Measurements from ENCODE around the gene PCDH9.

DNA sequence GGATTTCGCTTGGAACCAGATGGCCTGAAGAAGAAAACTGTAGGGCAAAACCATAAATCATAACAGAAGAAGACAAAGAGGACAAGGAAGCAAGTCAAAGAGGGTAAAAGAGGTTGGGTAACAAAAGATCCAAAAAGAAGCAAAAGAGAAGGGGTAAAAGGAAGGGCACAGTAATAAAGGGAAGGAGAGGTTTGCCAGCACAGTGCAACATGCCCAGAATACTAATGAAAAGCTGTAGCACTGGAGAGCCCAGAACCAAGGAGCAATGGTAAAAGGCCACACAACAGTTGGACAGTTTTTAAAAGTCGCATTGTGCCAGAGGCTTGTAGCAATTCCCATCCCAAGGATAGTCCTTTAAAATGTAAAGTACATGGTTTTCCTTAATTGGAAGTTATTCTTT is 506.6 kb downstream of the PCDH9 start:
- TF ChIP-seq, protein P1, sequence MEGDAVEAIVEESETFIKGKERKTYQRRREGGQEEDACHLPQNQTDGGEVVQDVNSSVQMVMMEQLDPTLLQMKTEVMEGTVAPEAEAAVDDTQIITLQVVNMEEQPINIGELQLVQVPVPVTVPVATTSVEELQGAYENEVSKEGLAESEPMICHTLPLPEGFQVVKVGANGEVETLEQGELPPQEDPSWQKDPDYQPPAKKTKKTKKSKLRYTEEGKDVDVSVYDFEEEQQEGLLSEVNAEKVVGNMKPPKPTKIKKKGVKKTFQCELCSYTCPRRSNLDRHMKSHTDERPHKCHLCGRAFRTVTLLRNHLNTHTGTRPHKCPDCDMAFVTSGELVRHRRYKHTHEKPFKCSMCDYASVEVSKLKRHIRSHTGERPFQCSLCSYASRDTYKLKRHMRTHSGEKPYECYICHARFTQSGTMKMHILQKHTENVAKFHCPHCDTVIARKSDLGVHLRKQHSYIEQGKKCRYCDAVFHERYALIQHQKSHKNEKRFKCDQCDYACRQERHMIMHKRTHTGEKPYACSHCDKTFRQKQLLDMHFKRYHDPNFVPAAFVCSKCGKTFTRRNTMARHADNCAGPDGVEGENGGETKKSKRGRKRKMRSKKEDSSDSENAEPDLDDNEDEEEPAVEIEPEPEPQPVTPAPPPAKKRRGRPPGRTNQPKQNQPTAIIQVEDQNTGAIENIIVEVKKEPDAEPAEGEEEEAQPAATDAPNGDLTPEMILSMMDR (IDR thresholded peaks at IDR 0.05), result no peak
- TF ChIP-seq TCF7L2 (IDR thresholded peaks at IDR 0.05; ENCODE audit: low read depth, low read length) (no peak), POLR2AphosphoS5 (IDR thresholded peaks at IDR 0.05; ENCODE audit: low read depth, low read length) (no peak), SIN3A (IDR thresholded peaks at IDR 0.05; ENCODE audit: borderline replicate concordance, insufficient read depth, low read depth, low read length) (no peak)
